HG03457 (cell line): ENCODE data around the gene AP2A2.
"Not testable (repeated sequence)": the region's sequence is repeated elsewhere in the genome, so short reads cannot be mapped to it uniquely, and the experiment has no call there.

ENCODE experiments used
- ATAC-seq: cut with Tn5 transposase; IDR thresholded peaks from one replicate; pipeline ENCODE4 v1.9.1; 2021; ENCODE audit warnings: moderate number of reproducible peaks; ENCODE audit not compliant: unreplicated experiment

AP2A2 gene

DNA sequence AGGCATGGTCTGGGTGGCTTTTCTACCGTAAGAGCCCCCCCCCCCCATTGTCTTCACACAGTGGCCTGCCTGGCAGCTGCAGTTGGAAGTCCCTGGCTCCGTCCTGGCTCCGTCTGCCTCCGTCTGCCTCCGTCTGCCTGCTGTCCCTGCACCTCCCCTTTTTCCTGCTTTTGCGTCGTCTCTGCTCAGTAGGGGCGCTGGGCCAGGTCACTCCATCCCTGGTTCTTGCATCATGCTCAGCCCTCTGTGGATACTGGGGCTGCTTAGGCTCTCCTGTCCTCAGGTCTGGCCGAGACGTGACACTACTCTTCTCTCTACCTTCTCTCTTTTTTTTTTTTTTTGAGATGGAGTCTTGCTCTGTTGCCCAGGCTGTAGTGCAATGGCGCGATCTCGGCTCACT is 27.8 kb downstream of the AP2A2 start:
- no peak for ATAC-seq

DNA sequence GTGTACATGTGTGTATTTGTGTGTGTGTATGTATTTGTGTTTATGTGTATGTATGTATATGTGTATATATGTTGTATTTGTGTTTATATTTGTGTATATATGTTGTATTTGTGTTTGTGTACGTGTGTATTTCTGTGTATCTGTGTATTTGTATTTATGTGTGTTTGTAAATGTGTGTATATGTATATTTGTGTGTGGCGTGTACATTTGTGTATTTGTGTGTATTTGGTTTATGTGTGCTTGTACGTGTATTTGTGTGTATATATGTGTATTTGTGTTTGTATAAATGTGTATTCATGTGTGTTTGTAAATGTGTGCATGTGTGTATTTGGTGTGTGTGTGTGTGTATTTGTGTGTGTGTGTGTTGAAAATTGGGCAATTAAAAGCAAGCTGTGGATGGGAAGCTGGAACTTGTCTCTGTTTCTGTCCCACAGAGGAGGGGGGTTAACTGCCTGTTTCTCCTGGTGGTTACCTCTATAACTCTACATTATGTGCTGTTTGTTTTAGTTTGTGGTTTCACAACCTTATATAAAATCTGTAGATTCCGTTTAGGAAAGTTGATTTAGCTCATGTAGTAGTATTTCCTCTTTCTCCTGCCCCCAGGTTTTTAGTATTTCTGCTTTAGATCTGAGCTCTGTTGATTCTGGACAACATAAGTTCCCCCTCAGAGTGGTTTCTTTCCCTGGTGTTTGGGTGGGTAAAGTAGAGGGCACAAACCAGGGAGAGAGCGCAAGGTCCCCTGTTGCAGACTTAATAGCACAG is 28.9 kb downstream of the AP2A2 start:
- ATAC-seq, result no peak

DNA sequence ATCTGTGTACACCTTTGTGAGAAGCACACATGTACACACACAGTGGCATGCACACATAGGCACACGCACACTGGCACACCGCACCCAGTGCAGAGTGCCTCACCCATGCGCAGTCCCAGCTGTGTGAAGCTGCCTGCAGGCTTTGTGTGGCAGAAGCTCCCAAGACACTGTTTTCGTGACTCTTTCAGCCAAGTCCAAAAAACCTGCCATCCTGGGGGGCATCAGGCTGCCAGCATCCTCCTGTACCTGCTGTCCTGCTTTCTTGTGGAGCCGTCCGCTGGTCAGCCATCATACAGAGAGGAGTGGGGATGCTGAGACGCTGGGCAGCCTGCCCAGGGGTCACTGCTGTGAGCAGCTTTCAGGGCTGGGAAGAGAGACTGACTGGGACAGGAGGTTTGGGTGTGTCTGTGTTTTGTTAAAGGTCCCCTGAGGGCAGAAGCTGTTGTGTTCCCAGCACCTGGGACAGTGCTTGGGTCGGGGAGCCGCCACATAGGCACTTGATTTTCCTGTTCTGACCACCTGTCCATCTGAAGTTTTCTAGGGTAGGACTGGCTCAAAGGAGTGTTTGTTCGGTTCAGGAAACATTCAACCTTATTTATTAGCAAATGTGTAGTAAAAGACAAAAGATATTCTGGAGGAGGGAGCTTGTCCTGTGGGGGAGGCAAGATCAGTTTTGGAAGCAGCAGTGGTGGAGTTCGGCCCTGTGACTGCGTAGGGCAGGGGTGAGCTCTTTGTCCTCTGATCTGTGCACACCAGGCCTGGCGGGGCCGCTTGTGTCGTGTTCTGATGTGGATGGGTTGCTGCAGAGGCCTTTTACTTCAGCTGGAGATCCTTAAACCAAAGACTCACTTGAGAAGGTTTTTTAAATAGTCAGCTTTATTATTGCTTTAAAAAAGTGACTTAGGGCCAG is 29.7 kb downstream of the AP2A2 start:
- ATAC-seq, result no peak

DNA sequence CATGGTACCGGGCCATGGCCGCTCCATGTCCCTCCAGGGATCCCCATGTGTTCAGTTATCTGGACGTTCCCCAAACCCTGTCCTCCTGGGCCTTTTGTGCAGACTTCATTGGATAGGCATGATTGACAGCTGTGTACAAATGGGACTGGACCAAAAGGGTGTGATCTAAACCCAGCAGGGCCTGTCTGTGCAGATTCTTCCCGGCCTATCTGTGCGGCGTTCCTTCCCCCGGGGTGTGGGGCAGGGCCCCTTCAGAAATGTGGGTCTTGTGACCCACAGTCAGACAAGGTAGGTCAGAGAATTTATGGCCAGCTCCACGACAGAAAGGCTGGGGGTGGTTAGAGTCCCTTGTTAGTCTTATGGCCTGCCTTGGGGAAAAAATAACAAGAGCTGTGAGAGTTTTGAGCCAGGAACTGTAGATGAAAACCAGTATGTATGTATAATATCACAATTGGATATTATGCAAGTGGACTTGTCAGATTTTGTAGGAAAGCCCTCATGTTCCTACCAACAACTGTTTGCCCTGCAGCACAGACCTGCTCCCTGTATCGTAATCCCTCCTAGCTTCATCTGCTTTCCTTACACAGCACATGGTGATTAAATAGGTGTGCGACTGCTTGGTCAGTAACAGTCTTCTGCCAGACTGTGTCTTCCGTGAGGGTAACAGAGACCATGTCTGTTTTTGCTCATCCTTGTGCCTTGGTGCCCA is 31.7 kb downstream of the AP2A2 start:
- no peak for ATAC-seq

DNA sequence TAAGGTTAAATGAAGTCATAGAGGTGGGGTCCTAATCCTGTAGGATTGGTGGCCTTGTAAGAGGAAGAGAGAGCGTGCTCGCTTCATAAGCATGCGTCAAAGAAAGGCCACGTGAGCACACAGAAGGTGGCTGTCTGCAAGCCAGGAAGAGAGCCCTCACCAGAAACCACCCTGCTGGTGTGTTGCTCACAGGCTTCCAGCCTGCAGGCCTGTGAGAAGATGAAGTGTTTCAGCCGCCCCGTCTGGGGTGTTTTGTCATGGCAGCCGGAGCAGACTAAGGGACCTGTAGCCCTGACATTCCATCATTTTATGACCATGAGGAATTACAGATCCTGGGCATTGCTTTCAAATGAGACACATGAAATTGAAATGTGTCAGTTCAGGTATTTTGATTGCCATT is 32.4 kb downstream of the AP2A2 start:
- ATAC-seq, result no peak

DNA sequence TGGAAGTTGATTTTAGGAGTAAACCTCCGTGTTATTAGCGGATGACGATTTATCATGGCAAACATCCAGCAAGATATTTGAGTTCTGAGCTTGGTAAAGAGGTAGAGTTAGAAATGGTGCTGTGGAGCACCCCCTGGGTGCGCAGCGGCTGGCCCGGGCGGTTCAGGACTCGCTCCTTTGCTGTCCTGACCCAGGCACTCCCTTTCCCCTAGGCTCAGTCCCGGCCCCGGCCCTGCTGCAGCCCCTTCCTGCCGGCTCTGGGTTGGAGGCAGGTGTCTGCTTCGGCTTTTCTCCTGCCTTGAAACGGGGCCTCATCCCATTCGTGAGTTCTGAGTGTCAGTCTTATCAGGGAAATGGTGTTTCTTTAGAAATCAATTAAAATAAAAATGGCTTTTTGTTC is 33.4 kb downstream of the AP2A2 start:
- ATAC-seq, result no peak

DNA sequence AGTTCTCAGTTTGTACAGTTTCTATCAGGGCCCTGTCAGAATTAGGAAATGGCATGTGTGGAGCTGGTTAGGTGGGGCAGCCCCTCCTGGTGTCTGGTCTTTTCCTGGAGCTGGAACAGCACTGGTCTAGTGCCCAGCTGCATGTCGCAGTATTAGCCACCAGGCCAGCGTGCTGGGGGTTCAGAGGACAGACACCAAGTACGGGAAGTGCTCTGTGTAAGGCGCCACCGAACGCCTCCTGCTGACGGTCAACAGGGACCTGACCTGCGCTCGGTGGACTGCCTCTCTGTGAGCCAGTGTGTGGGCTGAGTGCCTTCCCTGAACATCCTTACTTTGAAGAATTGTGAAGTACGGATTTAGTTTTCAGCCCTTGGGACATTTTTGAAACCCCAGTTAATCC is 33.9 kb downstream of the AP2A2 start:
- ATAC-seq, result no peak

DNA sequence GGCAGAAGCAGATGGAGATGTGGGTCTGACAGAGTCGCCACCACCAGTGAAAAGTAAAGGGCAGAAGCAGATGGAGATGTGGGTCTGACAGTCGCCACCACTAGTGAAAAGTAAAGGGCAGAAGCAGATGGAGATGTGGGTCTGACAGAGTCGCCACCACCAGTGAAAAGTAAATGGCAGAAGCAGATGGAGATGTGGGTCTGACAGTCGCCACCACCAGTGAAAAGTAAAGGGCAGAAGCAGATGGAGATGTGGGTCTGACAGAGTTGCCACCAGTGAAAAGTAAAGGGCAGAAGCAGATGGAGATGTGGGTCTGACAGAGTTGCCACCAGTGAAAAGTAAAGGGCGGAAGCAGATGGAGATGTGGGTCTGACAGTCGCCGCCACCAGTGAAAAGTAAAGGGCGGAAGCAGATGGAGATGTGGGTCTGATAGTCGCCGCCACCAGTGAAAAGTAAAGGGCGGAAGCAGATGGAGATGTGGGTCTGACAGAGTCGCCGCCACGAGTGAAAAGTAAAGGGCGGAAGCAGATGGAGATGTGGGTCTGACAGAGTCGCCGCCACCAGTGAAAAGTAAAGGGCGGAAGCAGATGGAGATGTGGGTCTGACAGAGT is 35.7 kb downstream of the AP2A2 start:
- not testable (repeated sequence) for ATAC-seq

DNA sequence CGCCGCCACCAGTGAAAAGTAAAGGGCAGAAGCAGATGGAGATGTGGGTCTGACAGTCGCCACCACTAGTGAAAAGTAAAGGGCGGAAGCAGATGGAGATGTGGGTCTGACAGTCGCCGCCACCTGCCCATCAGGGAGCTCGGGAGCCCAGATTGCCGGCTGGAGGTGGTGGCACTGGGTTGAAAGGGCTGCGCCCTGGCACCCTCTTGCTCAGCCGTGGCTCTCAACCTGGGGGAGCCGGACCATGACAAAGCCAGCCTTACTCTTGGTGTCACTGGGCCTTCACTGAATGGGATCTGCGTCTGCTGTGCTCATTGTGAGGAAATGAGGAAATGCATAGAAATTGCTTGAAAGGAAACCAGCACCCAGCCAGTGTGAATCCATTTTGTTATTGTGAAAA is 36.3 kb downstream of the AP2A2 start:
- no peak for ATAC-seq

DNA sequence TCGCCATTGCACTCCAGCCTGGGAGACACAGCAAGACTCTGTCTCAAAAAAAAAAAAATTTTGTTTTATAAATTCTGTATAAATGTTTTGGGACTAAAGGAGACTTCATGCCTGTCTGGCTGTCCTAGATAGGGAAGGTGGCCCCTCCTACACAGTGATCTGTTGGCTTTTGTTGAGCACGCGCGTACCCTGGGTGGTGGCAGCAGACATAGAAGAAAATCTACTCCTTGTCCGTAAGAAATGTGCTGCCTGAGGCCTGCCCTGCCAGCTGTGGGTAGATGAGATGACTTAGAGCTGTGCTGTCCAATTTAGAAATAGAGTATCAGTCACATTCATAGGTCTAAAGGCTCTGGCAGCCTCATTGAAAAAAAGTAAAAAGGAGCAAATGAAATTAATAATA is 37.0 kb downstream of the AP2A2 start:
- no peak for ATAC-seq

DNA sequence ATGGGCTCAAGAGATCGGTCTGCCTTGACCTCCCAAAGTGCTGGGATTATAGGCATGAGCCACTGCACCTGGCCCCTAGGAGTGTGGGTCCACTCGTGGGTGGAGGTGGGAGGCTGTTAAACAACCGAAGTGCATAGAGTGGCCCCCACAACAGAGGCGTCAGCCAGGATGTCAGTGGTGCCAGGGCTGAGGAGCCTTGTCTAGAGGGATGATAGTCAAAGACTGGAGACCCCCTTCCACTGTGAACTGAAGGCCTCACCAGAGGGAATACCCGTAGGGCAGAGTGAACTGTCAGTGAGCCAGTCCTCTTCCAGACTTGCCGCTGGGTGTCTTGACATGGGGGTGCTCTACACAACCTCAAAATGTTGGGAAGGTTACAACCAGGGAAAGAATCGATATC is 38.2 kb downstream of the AP2A2 start:
- no peak for ATAC-seq

DNA sequence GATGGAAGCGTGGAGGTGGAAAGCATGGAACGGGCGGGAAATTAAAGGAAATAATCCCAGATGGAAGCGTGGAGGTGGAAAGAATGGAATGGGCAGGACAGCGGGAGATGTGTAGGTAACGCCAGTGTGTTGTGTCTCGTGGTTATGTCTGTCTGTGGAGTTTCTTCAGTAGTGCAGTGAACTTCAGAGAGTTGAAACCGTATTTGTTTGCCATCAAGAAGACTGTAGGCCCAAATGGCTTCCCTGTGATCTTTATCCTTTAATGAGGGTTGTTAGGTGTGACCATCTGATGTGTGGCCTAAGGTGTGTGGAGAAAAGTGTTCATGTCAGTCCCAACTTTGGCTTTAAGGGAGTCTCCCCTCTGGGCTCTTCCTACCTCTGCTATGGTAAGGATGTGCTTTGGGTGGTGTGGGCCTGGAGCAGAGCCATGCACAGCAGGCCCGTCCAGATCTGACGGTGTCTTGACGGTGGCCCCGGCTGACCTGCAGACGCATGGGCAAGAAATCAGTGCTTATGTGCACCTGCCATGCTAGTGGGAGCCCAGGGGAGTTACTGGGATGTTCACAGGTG is 39.6 kb downstream of the AP2A2 start:
- no peak for ATAC-seq

DNA sequence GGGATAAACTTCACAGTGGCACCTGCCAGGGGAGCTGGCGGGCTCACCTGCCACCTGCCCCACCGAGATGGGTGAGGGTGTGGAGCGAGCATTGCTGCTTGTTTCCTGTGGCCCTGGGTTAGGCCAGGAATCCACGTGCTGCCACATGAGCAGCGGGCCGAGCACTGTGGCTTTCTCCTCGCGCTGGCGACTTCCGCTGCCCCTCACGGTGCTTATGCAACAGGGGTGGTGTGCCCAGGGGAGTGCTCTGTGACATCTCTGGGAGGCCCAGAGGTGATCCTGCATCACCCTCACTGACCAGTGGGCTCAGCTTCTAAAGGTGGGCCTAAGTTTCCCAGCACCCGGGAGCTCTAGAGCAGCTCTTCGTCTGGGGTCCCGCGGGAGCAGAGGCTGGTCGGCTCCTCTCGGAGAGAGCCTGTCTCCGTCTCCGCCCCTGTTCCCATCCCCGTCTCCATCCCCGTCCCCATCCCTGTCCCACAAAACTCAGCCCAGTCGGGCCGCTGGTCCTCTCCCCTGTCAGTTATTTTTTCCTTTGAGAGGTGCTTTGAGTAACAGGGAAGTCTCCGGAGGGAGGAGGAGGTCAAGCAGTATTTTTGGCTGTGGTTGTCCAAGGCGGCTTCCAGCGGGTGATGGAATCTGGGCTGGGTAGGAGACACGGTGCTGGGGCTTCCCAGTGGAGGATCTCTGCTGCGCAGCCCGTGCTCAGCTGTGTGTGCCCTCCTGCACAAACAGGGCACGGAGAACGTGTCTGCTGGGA is 42.5 kb downstream of the AP2A2 start:
- ATAC-seq, result no peak

DNA sequence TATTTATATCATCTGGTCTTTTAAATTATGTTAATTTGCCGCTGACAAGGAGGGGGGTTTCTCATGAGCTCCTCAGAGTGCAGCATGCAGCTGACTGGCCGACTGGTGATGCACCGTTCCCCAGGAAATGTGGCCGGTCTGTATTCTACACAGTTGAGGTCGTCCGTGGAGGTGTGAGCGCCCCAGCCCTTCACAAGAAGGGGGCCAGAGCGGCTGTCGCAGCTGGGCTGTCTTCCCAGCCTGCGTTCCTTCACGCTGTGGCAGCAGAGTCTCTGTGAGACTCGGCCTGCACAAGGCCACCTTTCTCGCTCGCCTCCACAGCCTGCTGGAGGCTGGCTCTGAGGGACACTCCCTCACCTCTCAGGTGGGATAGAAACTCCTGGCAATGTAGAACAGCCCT is 43.2 kb downstream of the AP2A2 start:
- ATAC-seq, result no peak

DNA sequence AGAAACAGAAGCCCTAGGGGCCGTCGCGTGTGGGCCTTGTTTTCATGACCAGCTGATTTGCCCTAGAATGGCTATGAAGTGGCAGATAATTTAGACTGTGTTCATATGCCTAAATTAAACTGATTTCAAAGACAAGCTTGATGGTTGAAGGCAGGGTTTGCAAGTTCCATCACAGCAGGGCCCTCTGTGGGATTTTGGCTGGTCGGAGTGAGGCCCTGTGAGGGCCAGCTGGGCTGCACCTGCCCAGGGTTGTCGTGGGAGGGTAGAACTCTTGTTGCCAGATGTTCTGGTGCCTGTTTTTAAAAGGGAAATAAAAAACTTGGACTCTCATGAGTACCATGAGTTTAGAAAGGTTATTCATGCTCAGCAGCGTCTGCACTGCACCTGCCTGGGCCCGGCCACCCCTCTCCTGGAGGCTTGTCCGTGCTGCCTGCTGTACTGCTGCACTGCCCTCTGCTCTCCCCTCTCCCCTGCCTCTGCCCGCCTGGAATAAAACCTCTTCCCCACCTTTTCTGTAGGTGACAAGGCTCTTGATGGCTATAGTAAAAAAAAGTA is 44.1 kb downstream of the AP2A2 start:
- ATAC-seq, result no peak

DNA sequence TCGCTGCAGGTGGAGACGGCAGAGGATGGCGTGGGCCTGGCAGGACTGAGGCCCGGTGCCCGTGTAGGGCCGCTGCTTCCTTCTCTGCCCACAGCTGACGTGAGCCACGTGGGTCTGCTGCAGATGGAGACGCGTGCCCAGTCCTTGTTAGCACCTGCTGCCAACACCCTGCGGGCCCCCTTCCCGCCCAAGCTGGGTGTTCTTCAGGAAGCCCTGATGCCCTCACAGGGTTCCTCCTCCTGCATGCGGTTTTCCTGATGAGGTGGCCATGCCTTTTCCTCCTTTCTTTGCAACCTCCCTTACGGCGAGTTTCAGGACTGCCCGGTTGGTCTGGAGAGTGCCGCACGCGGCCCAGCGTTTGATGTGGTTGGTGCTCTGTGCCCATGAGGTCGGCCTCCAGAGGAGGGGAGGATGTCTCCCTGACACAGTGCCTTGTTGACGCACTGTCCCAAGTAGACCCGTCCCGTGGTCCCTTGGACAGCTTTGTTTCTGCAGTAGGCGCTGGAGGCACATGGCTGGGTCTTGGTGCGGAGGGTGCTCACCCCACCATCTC is 44.7 kb downstream of the AP2A2 start:
- ATAC-seq, result no peak

DNA sequence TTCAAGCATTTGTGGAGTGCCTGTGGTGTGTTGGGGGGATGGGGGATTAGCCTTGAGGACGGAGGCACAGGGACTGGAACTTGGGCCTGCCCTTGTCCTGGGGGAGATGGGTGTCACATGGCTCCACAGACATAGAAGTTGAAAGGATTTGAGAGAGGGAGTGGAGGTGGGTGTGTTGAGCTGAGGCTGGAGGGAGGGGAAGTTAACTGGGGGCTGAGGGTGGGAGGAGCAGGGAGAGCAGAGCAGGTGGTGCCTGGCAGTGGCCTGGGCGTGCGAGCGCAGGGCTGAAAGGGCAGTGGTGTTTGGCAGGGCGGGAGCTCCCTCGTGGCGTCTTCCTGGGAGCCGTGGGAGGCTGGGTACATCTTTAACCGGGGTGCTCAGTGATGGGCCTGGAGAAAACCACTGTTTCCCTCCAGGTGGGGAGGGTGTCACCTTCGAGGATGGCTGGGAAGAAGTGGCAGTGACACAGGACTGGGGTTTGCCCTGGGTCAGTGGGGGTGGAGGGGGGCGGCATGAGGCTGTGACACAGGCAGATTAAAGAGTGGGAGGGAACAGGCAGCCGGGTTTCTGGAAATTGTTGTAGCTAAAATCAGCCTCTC is 45.5 kb downstream of the AP2A2 start:
- no peak for ATAC-seq

DNA sequence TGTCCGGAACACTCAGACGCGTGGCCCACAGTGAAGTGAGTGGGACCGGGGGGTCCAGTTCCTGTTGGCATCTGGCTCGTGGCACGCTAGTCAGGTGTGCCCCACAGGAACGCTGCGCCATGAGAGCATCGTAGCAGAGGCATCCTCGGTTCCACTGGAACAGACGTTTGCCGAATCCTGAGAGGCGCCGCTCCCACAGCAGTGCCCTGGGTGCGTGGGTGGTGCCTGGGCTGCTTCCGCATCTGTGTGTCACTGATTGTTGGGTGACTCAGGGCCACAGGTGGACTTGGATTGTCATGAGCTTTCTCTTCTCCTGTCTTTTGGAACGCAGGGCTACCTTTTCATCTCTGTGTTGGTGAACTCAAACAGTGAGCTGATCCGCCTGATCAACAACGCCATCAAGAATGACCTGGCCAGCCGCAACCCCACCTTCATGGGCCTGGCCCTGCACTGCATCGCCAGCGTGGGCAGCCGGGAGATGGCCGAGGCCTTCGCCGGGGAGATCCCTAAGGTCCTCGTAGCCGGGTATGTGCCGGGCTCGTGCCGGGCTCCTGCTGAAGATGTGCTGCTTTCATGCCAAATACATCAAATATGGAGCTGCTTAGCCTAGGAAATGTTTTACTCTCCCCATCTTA is 46.2 kb downstream of the AP2A2 start:
- no peak for ATAC-seq
